Choroid plexus epithelial cell (primary cell): ENCODE results near the gene COL1A1.

Experiments
- DNase-seq: peaks from one replicate; pipeline ENCODE4 v3.0.0-alpha.2; 2010; ENCODE audit warnings: low read depth
- H3K4me3 ChIP-seq: 2 replicates; pipeline ENCODE4 v1.5.1; 2011; ENCODE audit warnings: low read depth, mild to moderate bottlenecking, control low read depth, low read length, moderate library complexity
- TF ChIP-seq, protein P1 (sequence below): conservative IDR thresholded peaks from 2 replicates; pipeline ENCODE4 v1.5.1; 2011; ENCODE audit warnings: low read depth, mild to moderate bottlenecking, control low read depth, inconsistent platforms, low read length, moderate library complexity

The COL1A1 gene

DNA sequence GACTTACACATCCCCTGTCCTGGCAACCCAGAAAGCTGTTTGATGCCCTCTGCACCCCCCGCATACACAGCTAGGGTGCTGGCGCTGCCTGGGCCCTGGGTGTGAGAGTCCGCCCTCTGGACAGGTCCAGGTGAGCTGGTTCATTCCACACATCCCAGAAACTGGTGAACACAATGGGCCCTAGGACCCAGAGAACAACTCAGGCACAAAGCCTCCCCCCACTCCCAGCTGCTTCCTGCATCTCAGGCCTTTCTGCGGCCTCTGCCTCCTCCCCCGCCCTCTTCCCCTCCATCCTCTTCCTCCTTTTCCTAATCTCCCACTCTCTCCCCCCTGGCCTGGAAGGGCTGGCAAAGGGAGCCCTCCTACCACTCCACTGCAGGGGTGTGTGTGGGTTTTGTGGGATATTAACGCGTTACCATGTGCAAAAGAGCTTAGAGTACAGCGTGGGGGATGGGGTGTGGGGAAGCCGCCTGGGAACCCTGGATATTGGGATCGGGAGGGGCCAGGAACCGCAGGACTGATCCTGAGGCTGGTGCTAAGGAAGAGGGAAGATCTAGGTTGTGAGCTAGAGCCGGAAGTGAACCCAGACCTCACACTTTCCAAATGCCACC, 49.4 kb downstream of the COL1A1 start:
- TF ChIP-seq, protein P1, sequence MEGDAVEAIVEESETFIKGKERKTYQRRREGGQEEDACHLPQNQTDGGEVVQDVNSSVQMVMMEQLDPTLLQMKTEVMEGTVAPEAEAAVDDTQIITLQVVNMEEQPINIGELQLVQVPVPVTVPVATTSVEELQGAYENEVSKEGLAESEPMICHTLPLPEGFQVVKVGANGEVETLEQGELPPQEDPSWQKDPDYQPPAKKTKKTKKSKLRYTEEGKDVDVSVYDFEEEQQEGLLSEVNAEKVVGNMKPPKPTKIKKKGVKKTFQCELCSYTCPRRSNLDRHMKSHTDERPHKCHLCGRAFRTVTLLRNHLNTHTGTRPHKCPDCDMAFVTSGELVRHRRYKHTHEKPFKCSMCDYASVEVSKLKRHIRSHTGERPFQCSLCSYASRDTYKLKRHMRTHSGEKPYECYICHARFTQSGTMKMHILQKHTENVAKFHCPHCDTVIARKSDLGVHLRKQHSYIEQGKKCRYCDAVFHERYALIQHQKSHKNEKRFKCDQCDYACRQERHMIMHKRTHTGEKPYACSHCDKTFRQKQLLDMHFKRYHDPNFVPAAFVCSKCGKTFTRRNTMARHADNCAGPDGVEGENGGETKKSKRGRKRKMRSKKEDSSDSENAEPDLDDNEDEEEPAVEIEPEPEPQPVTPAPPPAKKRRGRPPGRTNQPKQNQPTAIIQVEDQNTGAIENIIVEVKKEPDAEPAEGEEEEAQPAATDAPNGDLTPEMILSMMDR: peak; percentile 14
- H3K4me3 ChIP-seq: peak overlapping the region; percentile 86
- DNase-seq: peak; percentile 89

DNA sequence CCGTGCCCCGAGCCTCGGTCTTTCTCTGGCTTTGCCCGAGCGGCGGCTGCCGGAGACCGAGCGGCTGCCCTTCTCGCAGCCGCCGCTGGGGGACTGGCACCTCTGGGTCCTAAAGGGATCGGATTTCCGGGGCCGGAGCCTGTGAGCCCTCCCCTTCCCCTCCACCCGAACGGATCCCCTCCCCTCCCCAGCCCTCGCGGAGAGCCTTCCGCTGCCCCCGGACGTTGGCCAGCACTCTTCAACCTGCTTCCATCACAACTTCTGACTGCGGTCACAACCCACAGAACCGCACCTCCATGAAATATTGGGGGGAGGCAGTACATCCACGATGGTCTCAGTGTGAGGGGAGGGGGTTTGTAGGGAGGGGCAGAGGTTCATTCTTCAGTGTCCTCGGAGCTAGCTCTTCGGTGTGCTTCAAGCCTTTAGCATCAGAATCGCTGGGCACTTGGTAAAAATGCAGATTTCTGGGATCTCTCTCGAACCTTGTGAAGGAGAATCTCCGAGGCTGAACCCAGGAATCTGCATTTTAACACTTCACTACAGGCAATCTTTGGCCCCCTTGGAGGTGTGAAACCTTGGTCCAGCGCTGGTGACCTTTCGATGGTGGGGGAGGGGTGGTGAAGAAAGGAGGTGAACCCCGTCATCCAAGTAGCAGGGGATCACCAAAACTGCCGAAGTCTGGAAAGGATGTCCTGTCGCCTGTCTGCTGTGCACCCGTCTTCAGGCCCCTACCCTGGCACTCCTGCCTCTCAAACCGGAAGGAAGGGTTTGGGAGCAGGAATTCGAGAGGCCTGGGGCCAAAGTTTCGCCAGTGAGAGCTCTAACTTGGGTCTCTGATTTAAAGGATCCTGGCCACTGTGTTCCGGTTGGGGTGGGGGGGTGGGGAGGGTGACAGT, 50.1 kb downstream of the COL1A1 start:
- H3K4me3 ChIP-seq: peak overlapping the region; percentile 86

DNA sequence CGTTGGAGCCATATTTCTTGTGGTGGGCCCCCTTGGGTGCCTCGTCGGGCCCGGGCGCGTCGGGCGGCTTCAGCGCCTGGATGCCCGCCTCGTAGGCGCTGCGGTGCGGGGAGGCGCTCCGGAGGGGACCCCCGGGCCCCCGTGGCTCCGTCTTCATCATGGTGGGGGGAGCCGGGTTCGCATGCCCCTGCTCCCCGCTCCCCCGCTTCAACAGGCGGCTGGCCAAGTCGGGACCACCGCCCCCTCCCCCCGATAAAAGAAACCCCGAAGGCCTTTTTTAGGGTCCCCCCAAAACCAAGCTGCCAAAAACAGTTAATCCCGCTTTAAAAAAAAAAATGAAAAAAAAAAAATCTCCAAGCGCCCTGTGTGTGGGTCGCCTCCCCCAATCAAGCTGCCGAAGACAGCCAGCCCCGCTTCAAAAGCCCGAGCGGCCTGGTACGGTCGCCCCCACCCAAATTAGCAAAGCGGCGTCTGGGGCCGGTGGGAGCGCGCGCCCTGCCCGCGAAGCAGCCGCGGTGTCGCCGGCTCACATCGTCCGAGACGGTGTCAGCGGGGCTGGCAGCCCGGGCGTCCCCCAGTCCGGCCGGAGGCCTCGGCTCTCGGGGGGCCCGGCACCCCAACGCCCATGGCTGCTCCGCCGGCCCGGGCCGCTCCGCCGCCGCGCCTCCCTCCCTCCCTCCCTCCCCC, 50.9 kb downstream of the COL1A1 start, which contains the start of gene PPP1R9B:
TSS of gene PPP1R9B (minus strand) at position 324 of the 687 bp plus-strand sequence. CDS start at position 160, 164 bp downstream.
- TF ChIP-seq, protein P1: no peak
- DNase-seq: no peak
- peak within 1 kb of the TSS; percentile 86 for H3K4me3 ChIP-seq

More for the DNA sequence above, 50.1 kb downstream of the COL1A1 start:
- DNase-seq: peak; percentile 93
- TF ChIP-seq, protein P1: peak; percentile 70

DNA sequence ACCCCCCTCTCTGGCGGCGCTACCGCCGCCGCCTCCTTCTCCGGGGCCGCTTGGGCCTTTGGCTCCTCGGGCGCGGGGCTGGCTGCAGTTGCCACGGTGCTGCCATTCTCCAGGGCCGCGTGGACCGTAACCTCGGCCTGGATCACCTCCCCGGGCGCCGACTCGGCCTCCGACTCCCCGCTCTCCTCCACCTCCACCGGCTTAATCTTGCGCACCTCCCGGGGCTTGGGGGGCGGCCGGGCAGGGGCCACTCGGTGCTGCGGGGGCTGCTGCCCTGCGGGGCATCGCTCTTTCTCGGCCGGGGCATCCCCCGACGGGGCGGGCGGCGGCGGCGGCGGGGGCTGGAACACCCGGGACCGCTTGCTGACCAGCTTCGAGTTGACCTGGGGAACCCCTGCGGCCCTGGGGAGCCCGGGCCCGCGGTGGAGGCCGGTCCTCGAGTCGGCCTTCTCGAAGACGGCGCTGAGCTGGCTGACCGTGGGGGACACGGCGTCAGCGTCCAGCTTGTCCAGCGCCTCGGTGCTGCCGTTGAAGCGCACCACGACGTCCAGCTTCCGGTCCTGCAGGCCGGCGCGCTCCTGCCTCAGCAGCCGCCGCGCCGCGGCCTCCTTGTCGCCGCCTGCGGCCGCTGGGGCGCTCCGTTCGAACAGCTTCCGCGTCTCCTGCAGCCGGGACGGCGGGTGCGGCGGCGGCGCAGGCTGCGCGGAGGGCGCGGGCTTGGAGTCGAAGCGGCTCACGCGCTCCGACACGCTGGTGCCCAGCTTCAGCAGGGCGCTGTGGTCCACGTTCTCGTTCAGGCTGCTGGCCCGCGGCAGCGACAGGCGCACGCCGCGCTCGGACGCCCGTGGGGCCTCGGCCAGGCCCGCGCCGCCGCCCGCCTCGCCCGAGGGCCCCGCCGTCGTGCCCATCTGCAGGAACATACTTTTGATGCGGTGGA, 51.7 kb downstream of the COL1A1 start:
- H3K4me3 ChIP-seq: peak overlapping the region; percentile 86
- TF ChIP-seq, protein P1: no peak
- DNase-seq: peak; percentile 57

DNA sequence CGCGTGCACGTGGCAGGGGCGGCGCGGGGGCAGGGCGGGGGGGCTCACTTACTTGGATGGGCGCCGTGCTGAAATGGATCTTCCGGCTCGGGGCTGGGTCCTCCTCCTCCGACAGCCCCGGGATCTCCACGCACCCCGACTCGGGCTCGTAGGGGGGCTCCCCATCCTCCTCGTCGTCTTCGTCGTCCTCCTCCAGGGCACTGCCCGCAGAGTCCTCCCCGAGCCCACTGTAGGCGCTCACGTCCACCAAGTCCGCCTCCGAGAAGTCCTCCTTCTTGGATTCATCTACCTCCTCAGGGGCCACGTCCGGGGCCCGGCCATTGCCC, 52.4 kb downstream of the COL1A1 start:
- H3K4me3 ChIP-seq: peak overlapping the region; percentile 86
- TF ChIP-seq, protein P1: no peak
- no peak for DNase-seq

DNA sequence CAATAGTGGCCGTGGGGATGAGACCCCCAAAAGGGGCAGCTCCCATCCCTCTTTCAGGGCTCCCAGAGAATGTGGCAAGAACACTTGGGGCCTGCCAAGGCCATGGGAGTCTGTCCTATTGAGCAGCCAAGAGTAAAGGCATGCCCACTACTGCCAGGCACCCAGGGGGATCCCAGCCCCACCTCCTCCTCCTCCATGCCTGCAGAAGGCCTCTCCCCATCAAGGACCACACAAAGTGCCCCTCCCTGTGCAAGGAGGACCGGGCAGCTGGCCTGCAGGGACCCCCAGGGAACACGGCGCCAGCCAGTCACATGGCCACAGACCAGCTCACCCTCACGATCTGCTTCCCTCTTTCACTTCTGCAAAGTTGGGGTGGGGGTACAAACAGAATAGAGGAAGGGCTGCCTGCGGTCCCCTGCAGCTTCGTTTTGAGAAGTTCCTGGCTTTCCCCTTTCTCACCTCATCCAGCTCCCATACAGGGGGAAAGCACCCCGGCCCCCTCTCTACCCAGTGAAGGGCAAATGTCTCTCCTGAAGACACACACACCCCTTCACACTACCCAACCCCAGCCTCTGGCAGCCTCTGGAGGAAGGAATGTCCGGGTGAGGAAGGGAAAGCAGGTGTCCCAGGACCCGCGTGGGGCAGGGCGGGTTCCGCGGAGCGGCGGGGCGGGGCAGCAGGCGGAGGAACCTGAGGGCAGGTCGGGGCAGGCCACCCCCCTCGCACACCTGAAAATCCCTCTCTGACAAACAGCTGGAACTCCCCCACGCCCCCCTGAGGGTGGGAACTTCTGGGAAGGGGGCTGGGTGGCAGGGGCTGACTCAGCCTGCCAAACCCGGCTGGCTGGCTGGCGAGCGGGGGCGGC, 53.0 kb downstream of the COL1A1 start:
- peak overlapping the region; percentile 86 for H3K4me3 ChIP-seq
- no peak for DNase-seq
- TF ChIP-seq, protein P1: peak; percentile 35
